ENCODE measurements around the gene AMZ2. TPM values are rescaled to one million over a fixed set of nuclear protein-coding genes. Genes with fewer than 3 reads are reported as not detected.

AMZ2 gene
- total RNA-seq, 1 donor from 2014 or later = 76.2 TPM

DNA sequence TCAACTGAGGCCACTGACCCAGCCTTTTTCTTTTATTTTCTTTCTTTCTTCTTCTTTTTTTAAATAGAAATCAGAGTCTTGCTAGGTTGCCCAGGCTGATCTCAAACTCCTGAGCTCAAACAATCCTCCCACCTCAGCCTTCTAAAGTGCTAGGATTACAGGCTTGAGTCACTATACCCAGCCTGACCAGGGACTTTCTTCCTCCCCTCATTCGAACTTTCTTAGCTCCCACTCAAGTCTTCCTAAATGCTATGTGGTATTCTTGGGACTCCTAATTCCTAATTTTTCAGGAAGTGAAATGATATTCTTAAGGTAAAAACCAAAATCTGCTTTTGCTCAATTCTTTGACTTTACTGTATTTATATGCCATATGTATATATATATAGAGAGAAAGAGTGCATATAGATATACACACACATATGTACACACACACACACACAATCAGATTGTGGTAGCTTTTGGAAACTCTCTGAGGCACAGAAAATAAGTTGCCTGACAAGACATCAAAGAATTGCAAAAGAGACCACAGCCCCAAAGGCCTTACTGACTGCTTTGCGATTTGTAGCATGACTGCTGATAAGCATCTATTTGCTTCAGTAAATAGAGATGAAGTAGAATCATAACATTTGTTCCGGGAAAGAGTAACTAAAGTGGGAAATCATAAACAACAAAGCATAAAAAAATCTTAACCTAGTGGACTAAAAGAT is 9.5 kb upstream of the AMZ2 start:
- no peak overlapping the region for H2AFZ ChIP-seq (ENCODE audit: low read depth, low read length)
- DNase-seq (ENCODE audit: low read depth) = no peak
- H3K4me1 Mint-ChIP-seq (ENCODE audit: low read depth, unreplicated experiment) = no peaks in the 10 kb centered on the region
- no peak for FAIRE-seq
- no peaks in the 10 kb centered on the region for H3K36me3 Mint-ChIP-seq (ENCODE audit: low read depth, unreplicated experiment)
- no peak overlapping the region for H3K4me2 ChIP-seq (ENCODE audit: low read length)
- no peaks in the 10 kb centered on the region for H3K27me3 ChIP-seq (ENCODE audit: insufficient read depth, low read length)
- TF ChIP-seq EZH2 (IDR thresholded peaks at IDR 0.05; ENCODE audit: insufficient read depth, low read length) = no peak
- TF ChIP-seq, protein P1, sequence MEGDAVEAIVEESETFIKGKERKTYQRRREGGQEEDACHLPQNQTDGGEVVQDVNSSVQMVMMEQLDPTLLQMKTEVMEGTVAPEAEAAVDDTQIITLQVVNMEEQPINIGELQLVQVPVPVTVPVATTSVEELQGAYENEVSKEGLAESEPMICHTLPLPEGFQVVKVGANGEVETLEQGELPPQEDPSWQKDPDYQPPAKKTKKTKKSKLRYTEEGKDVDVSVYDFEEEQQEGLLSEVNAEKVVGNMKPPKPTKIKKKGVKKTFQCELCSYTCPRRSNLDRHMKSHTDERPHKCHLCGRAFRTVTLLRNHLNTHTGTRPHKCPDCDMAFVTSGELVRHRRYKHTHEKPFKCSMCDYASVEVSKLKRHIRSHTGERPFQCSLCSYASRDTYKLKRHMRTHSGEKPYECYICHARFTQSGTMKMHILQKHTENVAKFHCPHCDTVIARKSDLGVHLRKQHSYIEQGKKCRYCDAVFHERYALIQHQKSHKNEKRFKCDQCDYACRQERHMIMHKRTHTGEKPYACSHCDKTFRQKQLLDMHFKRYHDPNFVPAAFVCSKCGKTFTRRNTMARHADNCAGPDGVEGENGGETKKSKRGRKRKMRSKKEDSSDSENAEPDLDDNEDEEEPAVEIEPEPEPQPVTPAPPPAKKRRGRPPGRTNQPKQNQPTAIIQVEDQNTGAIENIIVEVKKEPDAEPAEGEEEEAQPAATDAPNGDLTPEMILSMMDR (IDR thresholded peaks at IDR 0.05; ENCODE audit: insufficient read depth, low read depth, low read length) = no peak
- peak overlapping the region; percentile 55 for H3K27ac Mint-ChIP-seq (ENCODE audit: unreplicated experiment)
- H3K36me3 ChIP-seq (ENCODE audit: insufficient read depth, low read length) = no peaks in the 10 kb centered on the region
- H3K4me3 Mint-ChIP-seq (ENCODE audit: unreplicated experiment) = no peak overlapping the region
- no peaks in the 10 kb centered on the region for H3K79me2 ChIP-seq (ENCODE audit: insufficient read depth, low read length)
- no peaks in the 10 kb centered on the region for H3K27me3 Mint-ChIP-seq (ENCODE audit: low read depth, unreplicated experiment)
- H3K9me3 ChIP-seq (ENCODE audit: insufficient read depth, low read depth, low read length) = no peaks in the 10 kb centered on the region
- H3K9me3 Mint-ChIP-seq (ENCODE audit: unreplicated experiment) = no peaks in the 10 kb centered on the region
- no peak overlapping the region for H3K9ac ChIP-seq (ENCODE audit: low read length)
- peaks cover 2% of the 10 kb centered on the region for H3K4me1 ChIP-seq (ENCODE audit: insufficient read depth, low read length)
- no peaks in the 10 kb centered on the region for H4K20me1 ChIP-seq (ENCODE audit: insufficient read depth, low read length)
- no peak overlapping the region for H3K4me3 ChIP-seq (ENCODE audit: insufficient read depth, low read depth, low read length)
- H3K27ac ChIP-seq (ENCODE audit: low read depth, low read length) = no peak overlapping the region

DNA sequence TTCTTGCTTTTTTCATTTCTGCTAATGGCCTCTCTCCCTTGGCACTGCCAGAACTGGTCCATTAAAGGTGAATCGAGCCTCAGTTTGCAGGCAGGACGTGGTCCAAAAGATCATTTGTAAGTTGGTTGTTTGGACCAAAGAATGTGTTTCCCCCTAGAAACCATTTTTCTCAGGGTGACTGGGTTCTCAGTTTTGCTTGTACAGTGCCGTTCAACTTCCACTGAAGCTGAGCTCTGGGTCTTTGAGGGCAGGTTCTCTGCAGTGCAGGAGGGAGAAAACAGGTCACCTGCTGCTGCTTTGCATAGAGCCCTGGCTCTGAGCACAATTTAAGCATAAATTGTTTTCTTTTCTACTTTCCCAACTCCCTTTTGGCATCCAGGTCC is 9.0 kb upstream of the AMZ2 start:
- Histone ChIP-seq H3K79me2 (ENCODE audit: insufficient read depth, low read length) (no peaks in the 10 kb centered on the region), H3K4me2 (ENCODE audit: low read length) (no peak overlapping the region), H3K4me1 (ENCODE audit: insufficient read depth, low read length) (peaks cover 2% of the 10 kb centered on the region), H3K27me3 (ENCODE audit: insufficient read depth, low read length) (no peaks in the 10 kb centered on the region), H4K20me1 (ENCODE audit: insufficient read depth, low read length) (no peaks in the 10 kb centered on the region), H3K9ac (ENCODE audit: low read length) (no peak overlapping the region), H3K27ac (ENCODE audit: low read depth, low read length) (no peak overlapping the region), H3K4me3 (ENCODE audit: insufficient read depth, low read depth, low read length) (no peak overlapping the region), H3K9me3 (ENCODE audit: insufficient read depth, low read depth, low read length) (no peaks in the 10 kb centered on the region), H2AFZ (ENCODE audit: low read depth, low read length) (no peak overlapping the region), H3K36me3 (ENCODE audit: insufficient read depth, low read length) (no peaks in the 10 kb centered on the region)
- FAIRE-seq = no peak
- Mint-ChIP-seq H3K4me1 (ENCODE audit: low read depth, unreplicated experiment) (no peaks in the 10 kb centered on the region), H3K9me3 (ENCODE audit: unreplicated experiment) (no peaks in the 10 kb centered on the region), H3K27me3 (ENCODE audit: low read depth, unreplicated experiment) (no peaks in the 10 kb centered on the region), H3K36me3 (ENCODE audit: low read depth, unreplicated experiment) (no peaks in the 10 kb centered on the region), H3K4me3 (ENCODE audit: unreplicated experiment) (no peak overlapping the region), H3K27ac (ENCODE audit: unreplicated experiment) (no peak overlapping the region)
- no peak for TF ChIP-seq EZH2 (IDR thresholded peaks at IDR 0.05; ENCODE audit: insufficient read depth, low read length)
- TF ChIP-seq, protein P1 (IDR thresholded peaks at IDR 0.05; ENCODE audit: insufficient read depth, low read depth, low read length) = no peak
- DNase-seq (ENCODE audit: low read depth) = no peak

DNA sequence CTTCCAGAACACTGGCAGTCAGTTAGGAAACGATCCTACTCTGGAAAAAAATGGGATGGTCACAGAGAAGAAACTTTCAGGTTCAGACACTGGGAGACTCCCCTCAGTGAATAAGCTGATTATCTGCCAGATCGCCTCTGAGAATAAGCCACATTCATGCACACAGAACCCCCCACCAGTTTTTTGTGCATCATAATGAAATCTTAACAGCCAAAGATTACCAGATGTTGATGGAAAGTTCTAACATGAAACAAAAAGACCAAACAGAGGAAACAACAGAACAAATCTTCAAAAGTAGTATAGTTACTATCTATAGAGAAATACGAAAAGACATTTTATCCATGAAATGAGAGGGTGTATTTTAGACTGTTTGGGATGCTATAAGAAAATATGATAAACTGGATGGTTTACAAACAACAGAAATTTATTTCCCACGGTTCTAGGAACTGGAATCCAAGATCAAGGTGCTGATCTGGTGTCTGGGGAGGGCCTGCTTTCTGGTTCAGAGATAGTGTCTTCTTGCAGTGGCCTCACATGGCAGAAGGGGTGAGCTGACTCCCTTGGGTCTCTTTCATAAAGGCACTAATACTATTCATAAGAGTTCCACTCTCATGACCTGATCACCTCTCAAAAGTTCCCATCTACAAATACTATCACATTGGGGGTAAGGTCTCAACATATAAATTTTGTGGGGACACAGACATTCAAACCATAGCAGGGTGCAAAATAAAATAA is 8.0 kb upstream of the AMZ2 start:
- no peaks in the 10 kb centered on the region for H3K9me3 ChIP-seq (ENCODE audit: insufficient read depth, low read depth, low read length)
- no peaks in the 10 kb centered on the region for H3K79me2 ChIP-seq (ENCODE audit: insufficient read depth, low read length)
- no peaks in the 10 kb centered on the region for H3K27me3 ChIP-seq (ENCODE audit: insufficient read depth, low read length)
- TF ChIP-seq, protein P1 (IDR thresholded peaks at IDR 0.05; ENCODE audit: insufficient read depth, low read depth, low read length) = no peak
- TF ChIP-seq EZH2 (IDR thresholded peaks at IDR 0.05; ENCODE audit: insufficient read depth, low read length) = no peak
- Mint-ChIP-seq H3K36me3 (ENCODE audit: low read depth, unreplicated experiment) (no peaks in the 10 kb centered on the region), H3K27me3 (ENCODE audit: low read depth, unreplicated experiment) (no peaks in the 10 kb centered on the region), H3K9me3 (ENCODE audit: unreplicated experiment) (no peaks in the 10 kb centered on the region), H3K27ac (ENCODE audit: unreplicated experiment) (no peak overlapping the region), H3K4me3 (ENCODE audit: unreplicated experiment) (no peak overlapping the region), H3K4me1 (ENCODE audit: low read depth, unreplicated experiment) (no peaks in the 10 kb centered on the region)
- no peak overlapping the region for H3K9ac ChIP-seq (ENCODE audit: low read length)
- peaks cover under 1% of the 10 kb centered on the region for H3K4me1 ChIP-seq (ENCODE audit: insufficient read depth, low read length)
- H3K4me3 ChIP-seq (ENCODE audit: insufficient read depth, low read depth, low read length) = no peak overlapping the region
- no peak overlapping the region for H3K27ac ChIP-seq (ENCODE audit: low read depth, low read length)
- no peak overlapping the region for H2AFZ ChIP-seq (ENCODE audit: low read depth, low read length)
- H3K36me3 ChIP-seq (ENCODE audit: insufficient read depth, low read length) = no peaks in the 10 kb centered on the region
- DNase-seq (ENCODE audit: low read depth) (no peak), FAIRE-seq (no peak)
- no peaks in the 10 kb centered on the region for H4K20me1 ChIP-seq (ENCODE audit: insufficient read depth, low read length)
- no peak overlapping the region for H3K4me2 ChIP-seq (ENCODE audit: low read length)

All from astrocyte (in vitro differentiated cells and primary cell).